Smooth muscle cell (in vitro differentiated cells): Measurements from ENCODE around the gene KDM7A. TPM values are rescaled to one million over a fixed set of nuclear protein-coding genes. Genes with fewer than 3 reads are reported as not detected.

Source experiments
- DNase-seq: peaks from one replicate; lab custom pipeline; 2025; ENCODE audit not compliant: unreplicated experiment; lab: John Stamatoyannopoulos, UW
- H2AFZ ChIP-seq: fragments of 200-600 bp; sonication (generic); 2 replicates; pipeline ENCODE4 v1.6.0; 2016; ENCODE audit warnings: antibody characterized with exemption, low read depth, mild to moderate bottlenecking
- H3F3A ChIP-seq: fragments of 200-600 bp; sonication (generic); 2 replicates; pipeline ENCODE4 v1.6.0; 2017; ENCODE audit warnings: antibody characterized with exemption, low read depth
- H3K27ac ChIP-seq: fragments of 200-600 bp; sonication (generic); 2 replicates; pipeline ENCODE4 v1.5.1; 2016; ENCODE audit warnings: low read depth, mild to moderate bottlenecking
- H3K27me3 ChIP-seq: fragments of 200-600 bp; sonication (generic); 2 replicates; pipeline ENCODE4 v1.6.1; 2016; ENCODE audit warnings: low read depth, mild to moderate bottlenecking
- H3K36me3 ChIP-seq: fragments of 200-600 bp; sonication (generic); 2 replicates; pipeline ENCODE4 v1.5.1; 2016; ENCODE audit warnings: low read depth
- H3K4me1 ChIP-seq: fragments of 200-600 bp; sonication (generic); 2 replicates; pipeline ENCODE4 v1.5.1; 2016; ENCODE audit warnings: low read depth
- H3K4me2 ChIP-seq: fragments of 200-600 bp; sonication (generic); 2 replicates; pipeline ENCODE4 v1.6.0; 2016; ENCODE audit warnings: mild to moderate bottlenecking
- H3K4me3 ChIP-seq: fragments of 200-600 bp; sonication (generic); 2 replicates; pipeline ENCODE4 v1.5.1; 2016; ENCODE audit warnings: mild to moderate bottlenecking
- H3K79me2 ChIP-seq: fragments of 200-600 bp; sonication (generic); 2 replicates; pipeline ENCODE4 v1.6.0; 2016; ENCODE audit warnings: low read depth, mild to moderate bottlenecking
- H3K9ac ChIP-seq: fragments of 200-600 bp; sonication (generic); 2 replicates; pipeline ENCODE4 v1.6.0; 2016; ENCODE audit warnings: low read depth
- H3K9me3 ChIP-seq: fragments of 200-600 bp; sonication (generic); replicated peaks from 2 replicates; pipeline ENCODE4 v1.5.1; 2016; ENCODE audit warnings: low read depth
- H4K20me1 ChIP-seq: fragments of 200-600 bp; sonication (generic); 2 replicates; pipeline ENCODE4 v1.6.0; 2016; ENCODE audit warnings: low read depth
- CTCF ChIP-seq: fragments of 200-600 bp; sonication (generic); IDR thresholded peaks from 2 replicates; pipeline ENCODE4 v1.5.1; 2017; ENCODE audit warnings: borderline replicate concordance, mild to moderate bottlenecking, antibody characterized with exemption; ENCODE audit not compliant: insufficient read depth, poor library complexity, severe bottlenecking
- WGBS: methylation state at CpG from one replicate; pipeline ENCODE4 v1.1.7; 2016; ENCODE audit warnings: low lambda C conversion rate; 5-methylcytosine and 5-hydroxymethylcytosine counted together
- polyA plus RNA-seq: library from polyadenylated mRNA; unstranded; fragments of >200 nt; fragmentation: Nextera tagmentation; extraction: Ambion mirVana; gene quantifications from 2 replicates; pipeline ENCODE4 v1.2.1, GENCODE V29; 2016
- total RNA-seq: library from RNA; depleted of rRNA; stranded (reverse); fragments of >200 nt; gene quantifications from 2 replicates; pipeline ENCODE4 v1.2.3, GENCODE V29; 2014

The KDM7A gene
- total and polyA plus RNA-seq, 2 experiments from 2014 or later: 0.88 to 17.3 TPM

GRCh38 chr7:140175221-140176121, 1.3 kb downstream of the KDM7A start:
- no peaks in the 10 kb centered on the region for H3K4me1 ChIP-seq
- H3K9me3 ChIP-seq: no peaks in the 10 kb centered on the region
- peak overlapping the region; percentile 15 for H2AFZ ChIP-seq
- peak overlapping the region; percentile 77 for H3K4me2 ChIP-seq
- H3K79me2 ChIP-seq: peaks cover 41% of the 10 kb centered on the region
- peaks cover 3% of the 10 kb centered on the region for H3F3A ChIP-seq
- peak; percentile 67 for TF ChIP-seq CTCF
- peak overlapping the region; percentile 90 for H3K9ac ChIP-seq
- peak; percentile 73 for DNase-seq
- peak overlapping the region; percentile 71 for H3K4me3 ChIP-seq
- peaks cover under 1% of the 10 kb centered on the region for H3K27me3 ChIP-seq
- 1% methylated on average over 72 of the region's 72 CpGs for WGBS
- peak overlapping the region; percentile 90 for H3K27ac ChIP-seq
- no peaks in the 10 kb centered on the region for H3K36me3 ChIP-seq
- H4K20me1 ChIP-seq: peaks cover 40% of the 10 kb centered on the region

DNA sequence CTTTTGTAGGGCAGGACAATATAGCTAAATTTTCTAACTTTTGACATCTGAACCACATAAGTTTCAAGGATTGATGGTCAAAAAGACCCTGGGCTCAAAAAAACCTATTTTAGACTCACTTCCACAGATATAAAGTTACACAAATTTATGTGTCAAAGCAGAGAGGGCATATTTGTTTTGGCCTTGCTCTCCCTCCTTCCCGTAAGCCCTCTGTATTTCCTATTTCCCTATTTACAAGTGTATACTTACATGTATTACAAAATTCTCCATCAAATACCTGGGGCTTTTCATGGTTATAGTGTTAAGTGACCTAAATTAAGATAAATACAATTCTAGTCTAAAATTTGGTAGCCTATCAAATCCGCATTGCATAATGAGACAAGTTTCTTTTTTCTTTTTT, 2.6 kb downstream of the KDM7A start:
- H3K9ac ChIP-seq: no peak overlapping the region
- H3K27ac ChIP-seq: no peak overlapping the region
- H3K4me1 ChIP-seq: no peaks in the 10 kb centered on the region
- H3K36me3 ChIP-seq: no peaks in the 10 kb centered on the region
- DNase-seq: no peak
- WGBS: 100% methylated on average over 2 of the region's 2 CpGs
- TF ChIP-seq CTCF: no peak
- H3K4me2 ChIP-seq: no peak overlapping the region
- peaks cover 53% of the 10 kb centered on the region for H4K20me1 ChIP-seq
- no peaks in the 10 kb centered on the region for H3K27me3 ChIP-seq
- peaks cover 3% of the 10 kb centered on the region for H3F3A ChIP-seq
- H2AFZ ChIP-seq: no peak overlapping the region
- peaks cover 54% of the 10 kb centered on the region for H3K79me2 ChIP-seq
- no peaks in the 10 kb centered on the region for H3K9me3 ChIP-seq
- no peak overlapping the region for H3K4me3 ChIP-seq

DNA sequence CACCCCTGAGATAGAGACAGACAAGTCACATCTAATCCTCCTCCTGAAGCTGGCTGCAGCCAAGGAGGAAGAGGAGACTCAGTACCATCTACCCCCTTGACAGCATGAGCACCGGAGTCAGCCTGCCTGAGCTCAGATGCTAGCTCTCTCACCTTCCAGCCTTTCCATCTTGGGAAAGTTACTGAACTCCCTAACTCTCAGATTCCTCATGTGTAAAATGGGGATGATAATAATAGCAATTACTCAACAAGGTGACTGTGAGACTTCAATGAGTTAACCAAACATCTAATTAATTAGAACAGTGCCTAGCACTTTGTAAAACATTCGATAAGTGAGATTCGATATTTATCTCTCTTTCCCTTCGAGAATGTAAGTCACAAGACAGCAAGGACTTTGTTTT, 6.4 kb downstream of the KDM7A start:
- Histone ChIP-seq H3F3A (peaks cover 3% of the 10 kb centered on the region), H4K20me1 (peaks cover 76% of the 10 kb centered on the region), H3K4me3 (no peak overlapping the region), H3K9me3 (no peaks in the 10 kb centered on the region), H3K4me2 (no peak overlapping the region), H3K36me3 (no peaks in the 10 kb centered on the region), H2AFZ (no peak overlapping the region), H3K27me3 (no peaks in the 10 kb centered on the region), H3K79me2 (peaks cover 82% of the 10 kb centered on the region), H3K4me1 (no peaks in the 10 kb centered on the region), H3K9ac (no peak overlapping the region), H3K27ac (no peak overlapping the region)
- no peak for DNase-seq
- no peak for TF ChIP-seq CTCF
- 87% methylated on average over 4 of the region's 4 CpGs for WGBS

DNA sequence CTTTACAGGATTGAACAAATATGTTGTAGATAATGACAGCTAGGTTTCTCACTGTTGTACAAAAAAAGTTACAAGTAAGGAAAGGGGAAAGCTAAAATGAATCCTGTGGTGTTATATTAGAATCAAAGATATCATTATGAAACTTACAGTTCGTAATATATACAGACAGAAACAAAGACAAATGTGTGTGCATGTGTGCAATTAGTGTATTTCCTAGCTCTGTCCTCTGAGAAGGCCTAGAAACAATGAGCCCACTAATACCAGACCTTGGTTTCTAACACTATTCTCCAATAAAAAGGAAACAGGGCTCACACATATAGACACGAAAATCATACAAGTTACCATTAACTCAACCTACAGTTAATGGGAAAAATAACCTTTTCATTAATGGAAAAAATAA, 8.0 kb downstream of the KDM7A start:
- no peak for DNase-seq
- no peaks in the 10 kb centered on the region for H3K4me1 ChIP-seq
- H3K9ac ChIP-seq: no peak overlapping the region
- no peaks in the 10 kb centered on the region for H3K36me3 ChIP-seq
- H3K4me2 ChIP-seq: no peak overlapping the region
- H3F3A ChIP-seq: peaks cover 4% of the 10 kb centered on the region
- H3K27me3 ChIP-seq: no peaks in the 10 kb centered on the region
- H3K79me2 ChIP-seq: peaks cover 86% of the 10 kb centered on the region
- 84% methylated on average over 2 of the region's 2 CpGs for WGBS
- H4K20me1 ChIP-seq: peaks cover 65% of the 10 kb centered on the region
- no peak overlapping the region for H3K27ac ChIP-seq
- no peak for TF ChIP-seq CTCF
- H3K9me3 ChIP-seq: no peaks in the 10 kb centered on the region
- H3K4me3 ChIP-seq: no peak overlapping the region
- H2AFZ ChIP-seq: no peak overlapping the region
